ENCODE measurements around the gene TMIGD1.

GRCh38 chr17:30300818-30301217, 33.0 kb downstream of the TMIGD1 start:
- TF ChIP-seq CTCF (optimal IDR thresholded peaks at IDR 0.05 in 1 of 3, IDR thresholded peaks at IDR 0.05 in 1 of 3, conservative IDR thresholded peaks at IDR 0.05 in 1 of 3; ENCODE audit: extremely low read depth in 1 of 3, insufficient read depth in 2 of 3, low read length in 3 of 3), result no peak
- TF ChIP-seq EZH2 (IDR thresholded peaks at IDR 0.05; ENCODE audit: low read length), result no peak

Data from keratinocyte (primary cell).